Ascending aorta (tissue), 2 donors: Measurements from ENCODE around the gene CARMIL1. TPM values are rescaled to one million over a fixed set of nuclear protein-coding genes. Genes with fewer than 3 reads are reported as not detected.

Experiments
- DNase-seq, 2 donors: peaks; one replicate each; pipeline ENCODE4 v3.0.0-alpha.2; 2019; ENCODE audit warnings: low spot score in 2 of 2
- H3K27ac ChIP-seq, 2 donors: fragments of 200-600 bp; sonication (generic); one replicate each; pipeline ENCODE4 v1.5.1; 2016 to 2017; ENCODE audit warnings: mild to moderate bottlenecking in 1 of 2
- H3K27me3 ChIP-seq: fragments of 200-600 bp; sonication (generic); one replicate; pipeline ENCODE4 v1.5.1; 2017
- H3K36me3 ChIP-seq, 2 donors: fragments of 200-600 bp; sonication (generic); one replicate each; pipeline ENCODE4 v1.5.1; 2016
- H3K4me1 ChIP-seq, 2 donors: fragments of 200-600 bp; sonication (generic); one replicate each; pipeline ENCODE4 v1.5.1; 2016 to 2017; ENCODE audit warnings: mild to moderate bottlenecking in 1 of 2
- H3K4me3 ChIP-seq, 2 donors: fragments of 200-600 bp; sonication (generic); one replicate each; pipeline ENCODE4 v1.5.1; 2016 to 2017; ENCODE audit warnings: mild to moderate bottlenecking in 1 of 2
- H3K9me3 ChIP-seq, 2 donors: fragments of 200-600 bp; sonication (generic); one replicate each; pipeline ENCODE4 v1.5.1; 2016
- CTCF ChIP-seq, 3 experiments: fragments of 200-600 bp in 2 of 3; fragments of 450-650 bp in 1 of 3; sonication (generic) in 2 of 3; IDR thresholded peaks; one replicate each; pipeline ENCODE4 v1.5.1; 2016 to 2019; ENCODE audit warnings: antibody characterized with exemption in 3 of 3, mild to moderate bottlenecking in 1 of 3, moderate library complexity in 1 of 3
- intact Hi-C: fragments of 100-400 bp; cut with DNase I; formaldehyde crosslinking; loops from one replicate; pipeline ENCODE4 v1.15.1; 2023
- total RNA-seq: library from RNA; depleted of rRNA; stranded (reverse); fragments of >200 nt; gene quantifications from one replicate; pipeline ENCODE4 v1.1.0, GENCODE V29; 2016

Gene CARMIL1
- total RNA-seq, 1 donor from 2014 or later: 16.1 TPM

GRCh38 chr6:25334793-25335192, 55.6 kb downstream of the CARMIL1 start:
- H3K36me3 ChIP-seq: no peaks in the 10 kb centered on the region
- no peaks in the 10 kb centered on the region for H3K27me3 ChIP-seq
- no peak for DNase-seq
- no peaks in the 10 kb centered on the region for H3K9me3 ChIP-seq
- intact Hi-C loops: no loop called here
- TF ChIP-seq CTCF (IDR thresholded peaks at IDR 0.05): no peak
- peaks cover 4 to 40% of the 10 kb centered on the region in 2 donors for H3K4me1 ChIP-seq
- H3K4me3 ChIP-seq: no peak overlapping the region
- H3K27ac ChIP-seq: no peak overlapping the region

- no peak for TF ChIP-seq CTCF (IDR thresholded peaks at IDR 0.05)
- DNase-seq: no peak
- intact Hi-C loops: no loop called here
- Histone ChIP-seq H3K4me3 (no peak overlapping the region), H3K36me3 (no peaks in the 10 kb centered on the region), H3K27ac (no peak overlapping the region), H3K27me3 (no peaks in the 10 kb centered on the region), H3K4me1 (peaks cover 0 to 33% of the 10 kb centered on the region in 2 donors), H3K9me3 (no peaks in the 10 kb centered on the region)
Observed at GRCh38 chr6:25336996-25337395, 57.8 kb downstream of the CARMIL1 start.

DNA sequence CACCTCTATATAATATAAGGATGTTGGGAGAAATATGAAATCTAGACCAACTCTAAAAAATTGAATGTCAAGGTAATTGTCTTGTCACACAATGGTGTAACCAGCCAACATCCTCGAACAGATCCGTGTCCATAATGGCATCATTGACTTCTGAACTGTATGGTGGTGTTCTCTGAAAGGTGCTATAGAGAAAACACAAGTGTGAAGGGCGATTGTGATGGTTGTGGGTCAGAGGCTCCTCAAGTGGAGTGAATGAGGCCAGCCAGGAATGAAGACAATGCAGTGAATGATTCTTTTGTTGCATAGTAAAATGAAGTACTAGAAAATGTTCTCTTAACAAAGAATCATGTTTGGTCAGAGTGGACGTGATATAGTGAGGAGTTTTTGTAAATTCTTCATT, 58.3 kb downstream of the CARMIL1 start:
- TF ChIP-seq CTCF (IDR thresholded peaks at IDR 0.05): no peak
- Histone ChIP-seq H3K9me3 (no peaks in the 10 kb centered on the region), H3K27me3 (no peaks in the 10 kb centered on the region), H3K4me3 (no peak overlapping the region), H3K36me3 (no peaks in the 10 kb centered on the region), H3K4me1 (peaks cover 0 to 30% of the 10 kb centered on the region in 2 donors), H3K27ac (no peak overlapping the region)
- DNase-seq: no peak
- intact Hi-C loops: no loop called here

- no peak for TF ChIP-seq CTCF (IDR thresholded peaks at IDR 0.05)
- intact Hi-C loops: no loop called here
- H3K27ac ChIP-seq: no peak overlapping the region
Observed at GRCh38 chr6:25340431-25341202, 61.4 kb downstream of the CARMIL1 start.

DNA sequence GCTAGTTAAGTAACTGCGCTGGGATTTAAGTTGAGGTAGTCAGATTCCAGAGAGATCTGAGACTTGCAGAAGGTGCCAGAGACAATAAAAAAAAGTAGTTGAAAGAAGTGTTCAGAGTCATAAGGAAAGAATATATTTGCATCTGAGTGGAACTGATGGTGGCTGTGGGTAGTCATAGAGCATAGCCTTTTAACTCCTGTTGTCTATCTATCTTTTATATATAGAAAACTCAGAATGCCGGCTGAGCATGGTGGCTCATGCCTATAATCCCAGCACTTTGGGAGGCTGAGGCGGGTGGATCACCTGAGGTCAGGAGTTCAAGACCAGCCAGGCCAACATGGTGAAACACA, 62.0 kb downstream of the CARMIL1 start:
- no peak for DNase-seq

More at GRCh38 chr6:25340431-25341202, 61.4 kb downstream of the CARMIL1 start:
- Histone ChIP-seq H3K4me1 (peaks cover 0 to 16% of the 10 kb centered on the region in 2 donors), H3K4me3 (no peak overlapping the region), H3K27me3 (no peaks in the 10 kb centered on the region), H3K36me3 (no peaks in the 10 kb centered on the region), H3K9me3 (no peaks in the 10 kb centered on the region)
- DNase-seq: no peak

More for the DNA sequence above, 62.0 kb downstream of the CARMIL1 start:
- Histone ChIP-seq H3K36me3 (no peaks in the 10 kb centered on the region), H3K4me3 (no peak overlapping the region), H3K9me3 (no peaks in the 10 kb centered on the region), H3K27ac (no peak overlapping the region), H3K4me1 (peaks cover 0 to 16% of the 10 kb centered on the region in 2 donors), H3K27me3 (no peaks in the 10 kb centered on the region)
- intact Hi-C loops: no loop called here
- no peak for TF ChIP-seq CTCF (IDR thresholded peaks at IDR 0.05)
